HG02970 (cell line): ENCODE measurements around the gene CANT1.

Experiments
- ATAC-seq: cut with Tn5 transposase; IDR thresholded peaks from one replicate; pipeline ENCODE4 v1.9.1; 2021; ENCODE audit warnings: mild to moderate bottlenecking, moderate library complexity, moderate number of reproducible peaks; ENCODE audit not compliant: unreplicated experiment, low FRiP score

CANT1 gene

DNA sequence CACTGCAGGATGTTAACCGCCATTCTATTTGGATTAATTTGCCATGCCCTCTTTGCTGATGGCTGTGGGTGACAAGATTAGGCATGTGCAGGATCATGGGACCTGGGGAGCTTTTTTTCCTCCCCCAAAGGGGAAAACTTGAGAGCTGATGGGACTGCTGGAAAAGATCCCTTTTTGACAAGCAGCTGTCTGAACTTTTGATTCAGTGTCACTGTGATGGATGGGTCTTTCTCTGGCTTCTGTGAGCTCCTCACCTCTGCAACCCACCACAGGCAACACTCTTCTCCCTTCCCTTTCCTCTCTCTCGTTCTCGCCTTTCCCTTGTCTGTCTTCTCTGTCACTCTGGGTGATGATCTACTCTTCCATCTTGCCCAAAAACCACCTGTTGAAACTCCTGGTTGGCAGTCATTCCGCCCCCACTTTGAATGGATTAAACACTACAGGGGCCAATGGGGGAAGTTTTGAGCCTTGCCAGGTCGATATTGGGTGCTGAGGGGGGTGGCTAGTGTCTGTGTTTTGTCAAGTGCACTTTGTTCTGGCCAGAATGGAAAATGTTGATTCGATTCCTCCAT is 3.1 kb upstream of the CANT1 start:
- ATAC-seq, result no peak

DNA sequence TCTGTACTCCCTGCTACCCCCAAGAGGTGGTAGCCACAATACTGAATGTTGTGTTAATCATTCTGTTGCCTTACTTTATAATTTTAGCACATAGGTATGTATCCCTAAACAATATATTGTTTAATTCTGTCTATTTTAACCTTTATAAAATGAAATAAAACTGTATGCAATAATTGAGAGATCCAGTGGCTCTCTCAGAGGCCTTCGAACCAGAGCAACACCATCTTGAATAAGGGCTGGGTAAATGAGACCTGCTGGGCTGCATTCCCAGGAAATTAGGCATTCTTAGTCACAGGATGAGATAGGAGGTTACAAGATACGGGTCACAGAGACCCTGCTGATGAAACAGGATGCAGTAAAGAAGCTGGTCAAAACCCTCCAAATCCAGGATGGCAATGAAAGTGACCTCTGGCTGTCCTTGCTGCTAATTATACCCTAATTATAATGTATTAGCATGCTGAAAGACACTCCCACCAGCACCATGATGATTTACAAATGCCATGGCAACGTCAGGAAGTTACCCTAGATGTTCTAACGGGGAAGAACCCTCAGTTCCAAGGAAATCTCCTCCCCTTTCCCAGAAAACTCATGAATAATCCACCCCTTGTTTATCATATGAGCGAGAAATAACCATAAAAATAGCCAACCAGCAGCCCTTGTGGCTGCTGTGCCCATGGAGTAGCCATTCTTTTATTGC is 2.0 kb upstream of the CANT1 start:
- no peak for ATAC-seq

DNA sequence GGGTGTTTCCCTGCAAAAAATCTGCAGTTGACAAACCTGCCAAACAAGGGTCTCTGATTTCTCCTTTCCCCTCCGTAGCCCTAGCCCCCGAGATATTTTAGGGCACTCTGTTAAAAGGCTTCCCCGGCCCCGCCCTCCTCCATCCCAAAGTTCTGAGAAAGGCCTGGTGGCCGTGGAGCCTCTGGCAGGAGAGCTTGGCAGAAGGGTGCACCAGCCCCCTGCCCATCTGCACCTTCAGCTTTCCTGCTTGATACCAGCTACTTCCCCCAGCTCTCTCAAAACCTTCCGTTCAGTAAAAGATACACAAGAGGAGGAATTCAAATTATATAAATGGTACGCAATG is 711 bp upstream of the CANT1 start:
- ATAC-seq, result no peak

DNA sequence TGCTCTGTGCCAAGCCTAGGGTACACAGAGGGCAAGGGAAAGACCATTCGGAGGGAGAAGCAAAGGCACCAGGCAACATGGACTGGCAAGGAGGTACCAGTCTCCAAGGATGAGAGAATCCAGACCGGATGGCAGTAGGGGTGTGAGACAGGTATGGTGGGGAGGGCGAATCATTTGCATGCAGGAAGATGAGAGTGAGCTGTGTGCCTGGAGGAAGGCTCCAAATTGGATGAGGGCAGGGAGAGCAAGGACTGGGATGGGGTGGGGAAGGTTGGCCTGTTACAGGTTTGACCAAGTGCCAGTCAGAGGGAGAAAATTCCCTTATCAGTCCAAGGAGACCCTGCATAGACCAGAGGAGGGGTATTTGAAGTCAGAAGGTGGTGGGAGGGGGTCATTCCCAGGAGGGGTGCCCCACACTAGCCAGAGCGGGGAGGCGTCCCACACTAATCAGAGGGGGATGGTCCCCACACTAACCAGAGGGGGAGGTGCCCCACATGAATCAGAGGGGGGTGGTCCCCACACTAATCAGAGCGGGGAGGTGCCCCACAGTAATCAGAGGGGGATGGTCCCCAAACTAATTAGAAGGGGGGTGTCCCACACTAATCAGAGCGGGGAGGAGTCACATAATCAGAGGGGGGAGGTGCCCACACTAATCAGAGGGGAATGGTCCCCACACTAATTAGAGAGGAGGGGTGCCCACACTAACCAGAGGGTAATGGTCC is 737 bp downstream of the CANT1 start:
- no peak for ATAC-seq

DNA sequence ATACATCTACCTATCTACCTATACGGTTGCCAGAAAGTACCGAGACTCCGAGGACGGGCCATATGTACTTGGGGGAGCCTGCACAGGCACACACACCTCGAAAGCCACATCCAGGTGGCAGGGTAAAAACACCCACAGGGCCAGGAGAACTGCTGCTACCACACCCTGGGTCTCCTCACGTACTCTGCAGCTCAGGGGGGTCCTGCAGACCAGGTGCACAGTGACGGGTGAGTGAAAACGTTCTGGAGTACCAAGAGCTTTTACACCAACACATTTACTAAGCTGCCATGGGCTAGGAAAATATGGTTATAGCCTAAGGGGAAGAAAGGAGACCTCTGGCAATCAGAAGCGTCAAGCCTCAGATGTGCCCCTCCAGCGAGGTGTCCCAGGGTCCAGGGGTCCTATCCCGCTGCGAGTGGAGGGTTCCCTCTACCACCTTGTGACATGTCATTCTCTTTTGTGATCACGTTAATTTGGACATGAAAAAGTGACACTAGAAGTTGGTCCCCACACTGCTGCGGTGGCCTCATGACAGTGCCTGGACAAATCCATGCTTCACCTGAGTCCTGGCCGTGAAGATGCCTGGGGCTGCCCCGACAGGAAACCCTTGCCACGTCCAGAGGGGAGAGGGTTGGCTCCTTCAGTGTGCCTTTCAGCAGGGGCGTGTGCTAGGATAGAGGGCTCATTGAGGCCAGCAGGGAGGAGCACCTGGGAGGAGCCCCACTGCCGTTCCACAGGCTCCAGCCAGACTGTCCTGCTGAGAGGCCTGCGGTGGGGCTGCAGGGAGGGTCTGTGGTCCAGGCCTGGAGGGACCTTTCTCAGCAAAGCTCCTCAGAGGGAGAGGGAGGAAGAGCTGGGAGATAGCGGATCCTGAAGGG is 1.8 kb downstream of the CANT1 start:
- ATAC-seq, result no peak

DNA sequence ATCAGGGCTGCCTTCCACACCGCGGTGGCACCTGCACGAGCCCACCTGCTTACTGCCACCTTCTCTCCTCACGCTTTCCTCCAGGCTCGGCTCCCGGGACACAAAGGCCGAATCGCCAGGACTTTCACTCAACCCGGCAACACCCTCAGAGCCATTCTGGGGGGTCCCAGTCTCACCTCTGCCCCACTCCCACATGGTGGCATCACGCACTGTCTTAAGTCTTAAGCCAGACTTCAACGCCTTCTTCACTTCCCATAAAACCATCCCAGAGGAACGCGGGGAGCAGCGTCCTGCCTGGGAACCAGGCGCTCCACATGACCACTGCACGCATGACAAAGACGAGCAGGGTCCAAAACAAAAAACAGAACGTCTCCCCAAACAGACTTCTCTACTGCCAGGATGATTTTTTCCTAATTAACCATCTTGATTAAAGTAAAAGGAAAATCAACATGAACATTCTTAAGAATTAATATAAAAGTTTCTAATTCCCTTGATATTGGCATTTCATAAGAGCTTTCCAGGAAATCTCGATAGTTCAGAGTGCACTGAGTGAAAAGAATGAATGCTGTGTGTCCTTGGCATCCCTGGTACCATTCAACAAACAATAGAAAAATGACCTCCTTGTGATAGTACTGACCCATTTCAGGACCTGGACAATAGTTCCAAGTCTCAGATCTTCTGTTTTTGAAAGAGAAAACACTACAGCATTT is 2.6 kb downstream of the CANT1 start:
- no peak for ATAC-seq

DNA sequence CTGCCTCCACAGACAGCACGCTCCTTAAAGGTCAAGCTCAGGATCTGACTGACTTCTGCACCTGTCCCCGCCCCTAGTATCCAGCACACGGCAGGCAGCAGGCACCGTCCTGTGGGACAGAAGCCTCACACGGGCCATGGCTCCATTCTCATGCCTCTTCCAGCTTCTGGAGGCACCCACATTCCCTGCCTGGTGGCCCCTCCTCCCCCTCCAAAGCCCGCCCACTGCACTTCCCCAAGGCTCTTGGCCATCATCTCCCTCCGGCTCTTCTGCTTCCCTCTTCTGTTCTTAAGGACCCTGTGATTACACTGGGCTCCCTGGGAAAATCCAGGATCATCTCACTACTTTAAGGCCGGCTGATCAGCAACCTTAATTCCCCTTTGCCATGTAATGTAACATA is 3.5 kb downstream of the CANT1 start:
- no peak for ATAC-seq

DNA sequence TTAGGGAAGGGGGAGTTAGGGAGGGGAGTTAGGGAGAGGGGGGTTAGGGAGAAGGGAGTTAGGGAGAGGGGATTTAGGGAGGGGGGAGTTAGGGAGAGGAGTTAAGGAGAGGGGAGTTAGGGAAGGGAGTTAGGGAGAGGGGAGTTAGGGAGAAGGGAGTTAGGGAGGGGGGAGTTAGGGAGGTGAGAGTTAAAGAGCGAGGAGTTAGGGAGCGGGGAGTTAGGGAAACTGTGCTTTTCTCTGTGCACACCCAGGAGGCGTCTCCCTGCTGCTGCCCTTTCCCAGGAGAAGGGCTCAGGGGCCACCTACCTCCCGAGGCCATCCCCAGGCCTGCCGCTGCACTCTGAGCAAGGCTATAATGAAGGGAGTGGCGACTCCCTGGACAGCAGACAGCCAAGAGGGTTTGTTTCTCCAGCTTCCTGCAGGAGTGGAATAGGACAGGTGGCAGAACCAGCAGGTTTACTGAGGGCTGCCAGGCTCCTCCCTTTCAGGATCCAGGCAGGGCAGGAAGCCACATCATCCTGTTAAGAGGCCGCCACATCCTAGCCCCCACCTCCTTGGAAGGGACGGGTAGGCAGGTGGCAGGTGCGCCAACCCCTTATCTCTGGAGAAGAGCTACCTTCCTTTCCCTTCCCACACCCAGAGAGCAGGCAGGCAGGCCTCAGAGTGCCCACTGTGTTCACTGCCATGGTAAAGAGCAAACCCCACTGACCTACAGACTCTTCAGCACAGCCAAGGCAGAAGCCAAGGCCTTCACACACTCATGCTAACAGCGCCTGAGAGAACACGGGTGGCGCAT is 4.3 kb downstream of the CANT1 start:
- ATAC-seq, result no peak

DNA sequence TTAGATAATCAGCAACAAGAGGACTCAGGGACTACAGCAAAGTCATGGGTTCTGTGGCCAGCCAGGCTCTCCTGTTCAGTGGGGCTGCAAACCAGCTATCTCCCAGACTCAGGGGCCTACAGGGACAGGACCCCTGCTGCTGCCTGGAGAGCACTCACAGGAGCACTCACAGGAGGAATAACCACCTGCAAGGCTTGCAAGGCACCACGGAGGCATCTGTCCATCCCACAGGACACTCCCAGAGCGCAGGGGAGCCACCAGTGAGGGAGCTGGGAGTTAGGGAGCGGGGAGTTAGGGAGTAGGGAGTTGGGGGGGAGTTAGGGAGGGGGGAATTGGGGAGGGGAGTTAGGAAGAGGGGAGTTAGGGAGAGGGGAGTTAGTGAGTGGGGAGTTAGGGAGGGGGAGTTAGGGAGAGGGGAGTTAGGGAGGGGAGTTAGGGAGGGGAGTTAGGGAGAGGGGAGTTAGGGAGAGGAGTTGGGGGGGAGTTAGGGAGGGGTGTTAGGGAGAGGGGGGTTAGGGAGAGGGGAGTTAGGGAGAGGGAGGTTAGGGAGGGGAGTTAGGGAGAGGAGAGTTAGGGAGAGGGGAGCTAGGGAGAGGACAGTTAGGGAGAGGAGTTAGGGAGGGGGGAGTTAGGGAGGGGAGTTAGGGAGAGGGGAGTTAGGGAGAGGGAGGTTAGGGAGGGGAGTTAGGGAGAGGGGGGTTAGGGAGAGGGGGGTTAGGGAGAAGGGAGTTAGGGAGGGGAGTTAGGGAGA is 5.7 kb downstream of the CANT1 start:
- no peak for ATAC-seq

DNA sequence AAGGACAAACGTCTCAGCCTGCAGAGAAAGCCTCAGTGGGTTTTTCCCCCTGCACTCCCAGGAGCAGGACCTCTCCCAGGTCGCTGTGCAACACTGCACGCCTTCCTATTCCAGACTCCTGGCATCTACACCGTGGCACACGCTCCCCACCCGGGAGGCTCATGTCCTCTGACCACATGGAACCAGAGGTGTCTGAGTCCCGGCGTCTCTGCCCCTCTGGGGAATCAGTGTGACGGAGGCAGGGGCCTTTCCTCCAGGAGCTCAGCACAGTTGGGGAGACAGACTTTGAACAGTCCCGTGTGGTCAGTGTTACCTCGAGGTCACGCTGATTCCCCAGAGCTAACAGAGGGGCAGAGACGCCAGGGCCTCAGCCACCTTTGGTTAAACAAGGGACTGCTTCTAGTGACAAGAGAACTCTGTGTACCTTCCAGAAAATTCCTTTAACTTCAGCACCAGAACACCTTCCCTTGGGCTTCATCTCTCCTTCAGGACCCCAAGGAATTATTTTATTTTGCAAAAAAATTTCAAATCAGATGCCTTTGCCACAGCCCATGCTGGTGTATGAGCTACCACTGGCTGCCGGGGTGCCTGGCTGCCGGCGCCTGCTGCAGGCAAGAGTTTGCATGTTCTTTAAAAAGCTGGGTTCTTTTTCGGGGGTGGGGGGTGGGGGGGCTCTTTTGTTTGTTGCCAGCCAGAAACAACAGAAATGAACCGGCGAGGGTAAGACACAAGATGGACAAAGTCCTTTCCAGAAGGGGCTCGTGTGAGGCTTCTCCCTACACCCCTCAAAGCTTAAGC is 6.6 kb downstream of the CANT1 start:
- no peak for ATAC-seq

DNA sequence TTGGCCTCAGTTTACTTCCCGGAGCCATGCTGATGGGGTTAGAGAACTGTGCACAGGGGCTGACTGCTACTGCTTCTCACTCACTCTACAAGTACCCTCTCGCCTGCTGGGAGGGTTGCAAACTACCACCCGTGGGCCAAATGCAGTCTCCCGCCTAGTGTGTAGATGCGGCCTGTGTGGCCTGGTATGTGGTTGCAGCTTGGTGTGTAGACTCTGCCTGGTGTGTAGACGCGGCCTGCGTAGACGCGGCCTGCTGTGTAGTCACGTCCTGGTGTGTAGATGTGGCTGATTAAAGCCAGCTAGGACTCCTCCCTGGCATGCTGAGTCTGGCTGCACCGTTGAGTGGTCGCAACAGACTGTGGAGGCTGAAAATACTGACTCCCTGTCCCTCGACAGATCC is 7.3 kb downstream of the CANT1 start:
- ATAC-seq, result no peak

DNA sequence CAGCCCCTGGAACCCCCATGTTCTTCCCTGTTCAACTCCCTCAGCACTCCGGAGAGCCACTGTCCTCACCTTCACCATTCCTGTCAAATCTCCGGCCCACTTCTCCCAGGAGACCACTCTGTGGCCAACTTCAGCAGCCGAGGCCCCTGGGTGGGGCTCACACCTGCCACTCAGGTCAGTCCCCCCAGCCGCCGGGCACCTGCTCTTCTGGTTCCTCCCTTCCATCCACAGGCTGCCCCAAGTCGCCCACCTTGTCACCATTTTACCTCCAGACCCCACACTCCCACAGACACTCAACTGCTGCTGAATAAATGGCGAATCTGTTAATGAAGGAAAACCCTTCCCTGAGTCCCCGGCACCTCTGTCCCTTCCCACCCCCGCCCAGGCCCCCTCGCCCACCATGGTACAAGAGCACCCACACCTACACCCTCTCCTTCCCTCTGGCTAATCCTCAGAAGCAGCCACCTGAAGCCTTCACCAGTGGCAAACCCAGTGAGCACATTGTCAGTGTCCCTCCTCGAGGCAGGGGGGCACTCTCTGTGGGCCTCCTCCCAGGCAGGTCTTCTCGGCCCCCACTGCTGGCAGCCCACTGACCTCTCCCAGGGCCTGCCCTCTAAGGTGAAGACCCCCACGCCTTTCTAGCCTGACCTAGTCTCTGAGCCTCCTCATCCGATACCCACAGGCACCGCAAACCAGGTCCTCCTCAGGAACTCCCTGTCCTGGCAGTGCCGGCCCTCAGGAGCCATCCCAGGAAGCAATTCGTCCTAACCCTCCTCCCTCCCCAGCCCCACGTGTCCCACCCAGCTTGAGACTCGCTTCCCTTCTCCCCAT is 8.2 kb downstream of the CANT1 start:
- no peak for ATAC-seq

DNA sequence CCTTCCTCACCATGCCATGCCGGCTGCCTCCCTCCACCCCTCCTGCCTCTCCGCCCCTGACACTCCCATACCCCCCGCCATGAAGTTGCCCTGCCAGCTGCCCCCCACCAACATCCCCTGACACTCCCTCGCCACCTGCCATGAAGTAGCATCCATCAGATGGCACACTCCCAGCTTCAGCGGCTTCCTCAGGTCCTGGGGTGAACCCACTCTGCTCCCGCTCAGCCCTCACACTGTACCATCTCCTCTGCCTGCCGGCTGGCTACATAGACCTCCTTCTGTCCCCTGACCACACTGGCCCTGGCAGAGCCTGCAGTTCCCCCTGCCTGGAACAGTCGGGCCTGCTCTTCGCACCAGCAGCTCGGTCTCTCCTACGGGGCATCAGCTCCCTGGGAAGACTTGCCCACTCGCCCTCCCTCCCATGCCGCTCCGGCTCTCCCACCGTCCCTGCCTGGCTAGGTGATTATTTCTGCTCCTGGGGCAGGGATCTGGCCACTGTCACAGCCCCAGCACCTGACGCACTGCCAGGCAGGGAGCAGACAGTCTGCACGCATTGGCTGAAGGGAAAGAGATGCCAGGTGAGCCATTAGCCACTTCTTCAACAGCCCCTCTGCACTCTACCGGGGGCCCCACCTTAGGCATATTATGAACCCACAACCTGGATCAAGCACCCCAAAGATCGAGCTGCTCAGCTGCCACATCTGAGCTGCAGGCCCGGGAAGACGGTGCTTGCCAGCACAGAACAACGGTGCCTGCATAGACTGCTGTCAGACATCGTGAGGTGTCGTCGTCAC is 9.0 kb downstream of the CANT1 start:
- ATAC-seq, result no peak

DNA sequence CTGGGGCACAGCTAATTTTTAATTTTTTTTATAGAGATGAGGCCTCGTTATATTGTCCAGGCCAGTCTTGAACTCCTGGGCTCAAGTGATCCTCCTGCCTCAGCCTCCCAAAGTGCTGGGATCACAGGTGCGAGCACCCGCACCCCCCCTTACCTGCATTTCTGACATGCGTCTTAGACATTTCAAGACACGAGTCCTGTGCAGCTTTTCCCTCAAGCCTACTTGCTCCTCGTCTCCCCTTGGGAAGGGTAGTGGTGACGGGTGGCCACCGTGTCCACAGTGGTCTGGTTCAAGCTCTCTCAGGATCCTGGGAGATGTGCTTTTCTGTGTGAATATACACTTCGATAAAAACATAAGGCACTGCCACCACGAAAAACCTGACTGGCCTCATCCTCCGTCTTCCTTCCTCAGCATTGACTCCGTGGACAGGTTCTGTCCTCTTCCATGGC is 9.6 kb downstream of the CANT1 start:
- ATAC-seq, result no peak

DNA sequence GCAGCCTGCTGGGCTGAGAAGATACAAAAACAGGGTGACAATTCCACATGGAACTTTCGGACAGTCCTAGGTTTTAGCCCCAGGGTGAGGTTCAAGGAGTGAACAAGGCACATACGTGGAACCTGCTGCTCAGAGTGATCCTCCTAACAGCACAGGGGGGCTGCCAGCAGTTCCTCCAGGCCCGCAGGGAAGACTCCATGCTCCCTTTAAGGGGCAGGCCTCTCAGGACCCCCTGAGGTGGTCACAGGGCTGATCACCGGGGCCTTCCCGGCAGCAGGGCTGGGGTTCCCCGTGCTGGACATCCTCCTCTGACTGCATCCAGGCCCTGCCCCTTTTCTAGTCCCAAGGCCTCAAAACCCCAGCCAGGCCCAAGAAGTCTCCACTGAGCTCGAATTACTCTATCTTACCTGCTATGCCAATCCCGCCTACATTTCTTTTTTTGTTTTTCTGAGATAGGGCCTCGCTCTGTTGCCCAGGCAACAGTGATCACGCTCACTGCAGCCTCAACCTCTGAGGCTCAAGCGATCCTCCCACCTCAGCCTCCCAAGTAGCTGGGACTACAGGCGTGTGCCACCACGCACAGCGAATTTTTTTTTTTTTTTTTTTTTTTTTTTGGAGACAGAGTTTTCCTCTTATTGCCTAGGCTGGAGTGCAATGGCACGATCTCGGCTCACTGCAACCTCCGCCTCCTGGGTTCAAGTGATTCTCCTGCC is 10.4 kb downstream of the CANT1 start:
- ATAC-seq, result no peak
